Muscle of leg (tissue), 11 donors: ENCODE measurements around the gene IGLON5. TPM values are rescaled to one million over a fixed set of nuclear protein-coding genes. Genes with fewer than 3 reads are reported as not detected.

Source experiments
- DNase-seq: peaks from one replicate; pipeline ENCODE4 v3.0.0; 2013
- H3K27ac ChIP-seq: one replicate; pipeline ENCODE4 v1.5.1; 2013; ENCODE audit warnings: mild to moderate bottlenecking, low read length, control low read depth
- H3K27me3 ChIP-seq: one replicate; pipeline ENCODE4 v1.6.1; 2013; ENCODE audit warnings: low read length; ENCODE audit not compliant: control insufficient read depth, insufficient read depth
- H3K36me3 ChIP-seq: one replicate; pipeline ENCODE4 v1.6.1; 2013; ENCODE audit warnings: low read length; ENCODE audit not compliant: control insufficient read depth, insufficient read depth
- H3K4me1 ChIP-seq: one replicate; pipeline ENCODE4 v1.6.1; 2013; ENCODE audit warnings: low read length; ENCODE audit not compliant: control insufficient read depth, insufficient read depth
- H3K4me3 ChIP-seq: one replicate; pipeline ENCODE4 v1.5.1; 2013; ENCODE audit warnings: low read length, control low read depth
- H3K9me3 ChIP-seq: replicated peaks from 2 replicates; pipeline ENCODE4 v1.6.1; 2013; ENCODE audit warnings: low read depth, low read length; ENCODE audit not compliant: control insufficient read depth
- WGBS: methylation state at CpG from one replicate; pipeline ENCODE4 v1.1.5; 2013; ENCODE audit warnings: missing lambda C conversion rate; ENCODE audit not compliant: insufficient coverage; 5-methylcytosine and 5-hydroxymethylcytosine counted together
- polyA plus RNA-seq, 8 donors: library from polyadenylated mRNA; unstranded; fragments of 120-200 nt; gene quantifications; one replicate each; pipeline versions ENCODE4 v1.2.1 to v1.2.3, GENCODE V29; 2013; ENCODE audit warnings: inconsistent platforms in 1 of 8, low replicate concordance in 1 of 8; ENCODE audit not compliant: insufficient read length in 8 of 8, insufficient read depth in 1 of 8
- total RNA-seq: library from RNA; stranded (reverse); fragments of 120-200 nt; gene quantifications from one replicate; pipeline ENCODE4 v1.2.4, GENCODE V29; 2013

The IGLON5 gene
- total and polyA plus RNA-seq, 9 donors: 0.14 to 0.73 (median 0.21) TPM; not detected in 1

DNA sequence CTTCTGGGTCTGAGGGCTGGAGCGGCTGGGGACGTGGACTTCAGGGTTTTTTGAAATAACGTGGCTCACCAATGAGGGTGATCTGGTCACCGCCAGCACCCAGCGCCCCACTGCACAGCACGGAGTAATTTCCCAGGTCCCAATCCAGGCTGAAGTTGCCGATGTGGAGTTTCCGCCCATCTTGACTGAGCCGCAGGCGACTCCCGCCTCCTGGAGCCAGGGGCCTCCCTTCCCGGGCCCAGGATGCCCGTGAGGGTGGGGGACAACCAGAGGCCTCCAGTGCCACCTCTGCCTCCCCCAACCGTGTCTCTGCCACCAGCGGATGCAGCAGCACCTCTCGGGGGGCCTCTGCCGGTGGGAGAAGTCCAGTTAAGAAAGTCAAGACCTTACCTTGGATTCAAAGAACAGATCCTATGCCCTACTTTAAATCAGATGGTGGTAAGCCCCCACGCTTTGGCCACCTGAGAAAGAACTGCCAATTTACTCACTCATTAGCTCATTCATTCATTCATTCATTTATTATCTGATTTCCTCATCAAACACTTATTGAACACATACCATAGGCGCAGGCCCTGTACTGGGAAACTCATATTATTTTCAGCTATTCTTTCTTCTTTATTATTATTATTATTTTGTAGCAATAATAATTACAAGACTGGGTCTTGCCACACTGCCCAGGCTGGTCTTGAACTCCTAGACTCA, 26.6 kb downstream of the IGLON5 start:
- Histone ChIP-seq H3K27me3 (peaks cover 21% of the 10 kb centered on the region), H3K27ac (no peak overlapping the region), H3K4me1 (peaks cover 17% of the 10 kb centered on the region), H3K9me3 (no peaks in the 10 kb centered on the region), H3K36me3 (no peaks in the 10 kb centered on the region), H3K4me3 (no peak overlapping the region)
- DNase-seq: no peak
- WGBS: 72% methylated on average over 15 of the region's 19 CpGs

DNA sequence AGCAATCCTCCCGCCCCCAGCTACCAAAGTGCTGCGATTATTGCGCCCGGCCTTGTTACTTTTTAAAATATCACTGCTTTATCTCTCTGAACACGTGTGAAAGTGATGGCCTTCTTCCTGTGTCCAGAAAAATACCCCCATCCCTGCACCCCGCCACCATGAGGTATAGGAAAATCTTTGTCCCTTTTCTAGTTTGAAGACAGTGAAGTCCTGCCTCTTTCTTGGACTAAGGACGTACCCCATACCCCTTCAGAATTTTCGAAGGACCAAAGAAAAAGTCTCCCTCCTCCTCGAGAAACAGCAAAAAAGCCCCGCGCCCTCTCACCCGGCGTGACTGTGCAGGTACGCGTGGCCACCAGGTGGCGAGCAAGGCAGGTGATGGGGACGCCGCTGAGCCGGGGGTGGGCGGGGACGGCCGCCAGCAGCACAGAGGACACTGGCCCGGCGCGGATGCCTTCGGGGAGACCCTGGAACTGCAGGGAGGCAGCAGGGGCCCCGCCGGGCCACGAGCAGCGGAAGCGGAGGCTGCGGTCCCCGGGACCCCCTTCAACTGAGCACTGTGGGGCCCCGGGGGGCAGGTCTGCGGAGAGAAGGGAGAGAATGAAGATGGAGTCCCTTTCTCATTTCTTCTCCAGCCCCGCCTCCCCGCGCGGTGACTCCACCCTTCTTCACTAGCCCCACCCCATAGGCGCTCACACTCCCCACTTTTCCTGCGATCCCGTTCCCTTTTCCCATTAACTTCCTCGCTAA, 27.3 kb downstream of the IGLON5 start:
- H3K27ac ChIP-seq: peak overlapping the region; percentile 25
- H3K4me1 ChIP-seq: peaks cover 17% of the 10 kb centered on the region
- 5% methylated on average over 38 of the region's 43 CpGs for whole genome bisulfite sequencing
- peak; percentile 84 for DNase-seq
- H3K27me3 ChIP-seq: peaks cover 21% of the 10 kb centered on the region
- H3K9me3 ChIP-seq: no peaks in the 10 kb centered on the region
- peak overlapping the region; percentile 55 for H3K4me3 ChIP-seq
- H3K36me3 ChIP-seq: no peaks in the 10 kb centered on the region

DNA sequence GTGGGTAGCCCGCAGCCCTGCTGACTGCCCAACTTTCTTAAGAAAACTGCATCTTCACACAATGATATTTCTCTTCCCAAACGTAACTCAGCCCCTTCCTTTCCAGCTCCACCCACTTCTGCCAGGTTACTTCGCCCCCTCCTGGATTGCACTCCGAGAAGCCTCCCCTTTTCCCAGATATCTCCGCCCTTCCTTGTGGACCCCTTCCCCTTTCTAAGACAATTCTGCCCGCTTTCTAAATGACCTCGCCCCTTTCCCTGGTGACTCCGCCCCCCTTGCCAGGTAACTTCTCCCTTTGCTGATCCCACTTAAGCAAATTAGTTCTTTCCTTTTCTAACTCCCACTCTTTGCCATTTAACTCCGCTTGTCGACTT, 27.9 kb downstream of the IGLON5 start:
- peaks cover 21% of the 10 kb centered on the region for H3K27me3 ChIP-seq
- no peaks in the 10 kb centered on the region for H3K9me3 ChIP-seq
- DNase-seq: no peak
- peak overlapping the region; percentile 25 for H3K27ac ChIP-seq
- no peaks in the 10 kb centered on the region for H3K36me3 ChIP-seq
- peaks cover 17% of the 10 kb centered on the region for H3K4me1 ChIP-seq
- peak overlapping the region; percentile 55 for H3K4me3 ChIP-seq
- 0% methylated on average over 10 of the region's 10 CpGs for WGBS

DNA sequence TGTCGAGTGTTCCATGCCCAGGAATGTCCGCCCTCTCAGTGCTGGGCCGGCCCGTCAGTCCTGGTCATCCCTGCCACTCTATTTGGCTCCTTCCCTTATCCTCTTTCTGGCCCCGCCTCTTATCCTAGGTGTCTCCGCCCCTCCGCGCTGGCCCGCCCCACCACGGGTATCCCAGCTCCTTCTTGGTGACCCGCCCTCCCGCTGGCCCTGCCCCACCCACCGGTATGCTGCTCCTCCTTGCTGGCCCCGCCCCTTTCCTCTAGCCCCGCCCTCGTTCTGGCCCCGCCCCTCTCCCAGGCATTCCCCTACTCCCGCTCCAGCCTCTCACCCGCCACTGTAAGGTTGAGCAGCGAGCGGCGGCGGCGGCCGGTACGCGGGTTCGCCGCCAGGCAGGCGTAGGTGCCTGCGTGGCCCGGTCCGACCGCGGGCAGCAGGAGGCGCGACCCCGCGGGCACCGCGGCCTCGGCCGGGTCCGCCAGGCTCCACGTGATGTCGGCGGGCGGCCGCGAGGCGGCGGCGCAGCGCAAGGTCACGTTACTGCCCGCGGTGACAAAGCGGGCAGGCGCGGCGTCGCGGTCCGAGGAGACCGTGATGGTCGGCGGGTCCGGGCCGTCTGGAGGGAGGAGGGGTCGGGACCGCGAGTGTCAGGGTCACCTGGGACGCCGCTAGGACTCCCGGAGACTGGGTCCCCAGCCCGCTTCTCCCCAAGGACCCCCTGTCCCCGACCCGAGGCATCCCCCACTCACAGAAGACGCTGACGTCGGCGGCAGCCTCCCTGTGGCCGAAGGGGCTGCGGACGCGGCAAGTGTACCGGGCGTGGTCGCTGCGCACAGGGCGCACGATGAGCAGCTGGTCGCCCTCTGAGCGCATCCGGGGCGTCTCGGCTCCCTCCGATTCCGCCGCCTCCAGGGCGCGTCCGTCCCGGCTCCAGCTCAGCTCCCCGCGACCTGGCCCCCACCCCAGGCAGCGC, 28.5 kb downstream of the IGLON5 start:
- Histone ChIP-seq H3K36me3 (no peaks in the 10 kb centered on the region), H3K4me1 (peaks cover 17% of the 10 kb centered on the region), H3K9me3 (no peaks in the 10 kb centered on the region), H3K4me3 (peak overlapping the region; percentile 55), H3K27ac (peak overlapping the region; percentile 25), H3K27me3 (peaks cover 21% of the 10 kb centered on the region)
- WGBS: under 1% methylated on average over 94 of the region's 107 CpGs
- DNase-seq: peak; percentile 94

DNA sequence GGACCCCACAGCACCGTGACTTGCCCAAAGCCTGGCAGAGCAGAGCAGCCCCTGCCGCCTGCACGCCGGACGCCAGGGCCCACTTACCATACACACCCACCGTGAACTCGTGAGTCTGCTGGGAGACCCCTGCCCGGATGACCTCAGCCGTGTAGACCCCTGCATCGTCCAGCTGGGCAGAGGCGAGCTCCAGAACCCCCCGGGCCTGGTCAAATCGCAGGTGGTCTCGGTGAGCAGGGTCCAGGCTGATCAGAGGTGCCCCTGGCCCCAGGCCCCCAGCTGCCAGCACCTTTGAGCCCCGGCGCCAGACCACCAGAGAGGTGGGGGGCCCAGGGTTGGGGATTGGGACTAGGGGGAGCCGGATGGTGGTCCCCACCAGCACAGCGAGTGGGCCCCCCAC, 29.6 kb downstream of the IGLON5 start:
- H3K9me3 ChIP-seq: no peaks in the 10 kb centered on the region
- H3K4me3 ChIP-seq: no peak overlapping the region
- peaks cover 6% of the 10 kb centered on the region for H3K36me3 ChIP-seq
- no peak for DNase-seq
- 82% methylated on average over 18 of the region's 18 CpGs for WGBS
- H3K27ac ChIP-seq: no peak overlapping the region
- H3K27me3 ChIP-seq: peaks cover 21% of the 10 kb centered on the region
- peaks cover 17% of the 10 kb centered on the region for H3K4me1 ChIP-seq

GRCh38 chr19:51341976-51342580, 30.6 kb downstream of the IGLON5 start, which contains the start of gene VSIG10L:
VSIG10L (minus strand) TSS chr19:51342139; CDS start chr19:51342124, 15 bp downstream.
- no peak within 1 kb of the TSS for H3K27ac ChIP-seq
- H3K27me3 ChIP-seq: peaks cover 21% of the 10 kb centered on the region
- WGBS: 45% methylated on average over 3 of the region's 3 CpGs
- H3K4me3 ChIP-seq: no peak within 1 kb of the TSS
- DNase-seq: no peak
- H3K36me3 ChIP-seq: peaks cover 16% of the 10 kb centered on the region
- no peaks in the 10 kb centered on the region for H3K9me3 ChIP-seq
- peaks cover 17% of the 10 kb centered on the region for H3K4me1 ChIP-seq

DNA sequence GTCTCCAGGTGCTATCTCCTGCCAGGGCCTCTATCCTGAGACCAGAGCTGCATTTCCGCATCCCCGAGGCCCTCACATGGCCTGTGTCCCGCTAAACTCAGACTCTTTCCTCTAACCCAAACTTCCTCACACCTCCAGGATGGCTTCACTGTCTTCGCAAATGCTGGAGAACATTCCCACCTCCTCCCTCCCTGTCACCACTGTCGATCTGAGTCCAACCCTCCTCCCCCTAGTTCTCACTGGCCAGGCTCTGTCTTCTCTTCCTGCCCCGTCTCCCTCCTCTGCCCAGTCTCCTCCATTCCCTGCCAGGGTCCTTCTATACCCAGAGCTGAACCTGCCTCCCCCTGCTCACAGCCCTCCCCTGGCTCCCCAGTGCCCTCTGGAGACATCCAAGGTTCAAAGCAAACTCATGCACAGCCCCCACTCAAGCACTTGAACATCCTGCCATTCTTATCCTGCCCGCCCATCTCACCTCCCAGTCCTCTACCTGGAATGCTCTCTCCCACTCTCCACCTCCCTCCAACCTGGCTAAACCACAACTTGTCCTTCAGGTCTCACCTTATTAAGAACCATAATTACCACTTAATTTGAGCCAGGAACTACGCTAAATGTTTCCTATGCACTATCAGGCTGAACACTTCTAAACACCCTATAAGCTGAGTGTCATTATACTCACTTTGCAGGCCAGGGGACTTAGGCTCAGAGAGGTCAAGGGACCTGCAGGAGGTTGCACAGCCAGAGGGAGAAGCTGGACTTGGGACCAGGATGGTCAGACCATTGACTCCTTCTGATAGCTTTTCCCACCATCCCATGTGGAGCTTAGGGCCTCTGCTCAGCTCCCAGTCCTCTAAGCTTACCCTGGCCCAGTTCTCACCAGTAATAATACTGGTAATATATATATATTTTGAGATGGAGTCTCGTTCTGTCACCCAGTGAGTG, 31.5 kb downstream of the IGLON5 start:
- Histone ChIP-seq H3K4me3 (no peak overlapping the region), H3K27me3 (peaks cover 21% of the 10 kb centered on the region), H3K27ac (no peak overlapping the region), H3K9me3 (no peaks in the 10 kb centered on the region), H3K36me3 (peaks cover 20% of the 10 kb centered on the region), H3K4me1 (peaks cover 17% of the 10 kb centered on the region)
- whole genome bisulfite sequencing: 22% methylated on average over 7 of the region's 9 CpGs
- no peak for DNase-seq

- Histone ChIP-seq H3K27me3 (peaks cover 14% of the 10 kb centered on the region), H3K27ac (no peak overlapping the region), H3K4me1 (peaks cover 4% of the 10 kb centered on the region), H3K36me3 (peaks cover 24% of the 10 kb centered on the region), H3K4me3 (no peak overlapping the region), H3K9me3 (no peaks in the 10 kb centered on the region)
- DNase-seq: no peak
- WGBS: 93% methylated on average over 6 of the region's 9 CpGs
These were observed 33.7 kb downstream of the IGLON5 start for GRCh38 chr19:51345076-51345620.

GRCh38 chr19:51346742-51347141, 35.3 kb downstream of the IGLON5 start:
- Histone ChIP-seq H3K9me3 (no peaks in the 10 kb centered on the region), H3K27ac (no peak overlapping the region), H3K36me3 (peaks cover 37% of the 10 kb centered on the region), H3K27me3 (peaks cover 4% of the 10 kb centered on the region), H3K4me3 (no peak overlapping the region), H3K4me1 (no peaks in the 10 kb centered on the region)
- DNase-seq: no peak
- 82% methylated on average over 13 of the region's 17 CpGs for WGBS
